HUES6 (cell line): Measurements from ENCODE around the gene WDFY4.

Source experiments
- H3K27ac ChIP-seq: 2 replicates; pipeline ENCODE4 v1.7.0; 2013; ENCODE audit warnings: low read depth, mild to moderate bottlenecking, low read length, inconsistent platforms
- H3K27me3 ChIP-seq: 2 replicates; pipeline ENCODE4 v1.6.1; 2013; ENCODE audit warnings: low read length; ENCODE audit not compliant: control insufficient read depth, insufficient read depth
- H3K36me3 ChIP-seq: 2 replicates; pipeline ENCODE4 v1.6.1; 2013; ENCODE audit warnings: low read length; ENCODE audit not compliant: control insufficient read depth, insufficient read depth
- H3K4me1 ChIP-seq: 2 replicates; pipeline ENCODE4 v1.6.1; 2013; ENCODE audit warnings: low read length; ENCODE audit not compliant: control insufficient read depth, insufficient read depth
- H3K4me3 ChIP-seq: 2 replicates; pipeline ENCODE4 v1.5.1; 2013; ENCODE audit warnings: low read depth, low read length
- H3K9ac ChIP-seq: one replicate; pipeline ENCODE4 v1.6.1; 2013; ENCODE audit warnings: mild to moderate bottlenecking, low read length
- H3K9me3 ChIP-seq: 2 replicates; pipeline ENCODE4 v1.6.1; 2013; ENCODE audit warnings: low read depth, low read length; ENCODE audit not compliant: control insufficient read depth, insufficient read depth

The WDFY4 gene

DNA sequence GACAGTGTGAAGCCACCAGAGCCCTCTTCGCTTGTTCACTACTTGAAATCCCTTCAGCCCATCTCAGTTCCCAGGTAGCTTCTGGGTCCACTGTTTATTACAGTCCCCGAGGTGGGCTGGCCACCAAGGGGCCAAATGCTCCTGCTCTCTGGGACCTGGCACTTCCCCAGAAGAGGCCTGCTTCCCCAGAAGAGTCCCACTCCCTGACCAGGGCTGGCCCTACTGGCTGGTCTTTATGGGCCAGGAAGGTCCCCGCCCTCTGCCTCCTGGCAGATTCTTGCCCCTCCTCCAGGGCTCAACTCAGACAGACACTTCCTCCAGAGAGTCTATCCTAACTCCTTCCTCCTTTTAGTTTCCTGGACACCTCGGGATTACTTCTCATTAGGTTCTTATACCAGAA, 325.6 kb downstream of the WDFY4 start:
- H3K4me1 ChIP-seq: no peaks in the 10 kb centered on the region
- H3K27me3 ChIP-seq: no peaks in the 10 kb centered on the region
- H3K9me3 ChIP-seq: no peaks in the 10 kb centered on the region
- H3K27ac ChIP-seq: no peak overlapping the region
- no peaks in the 10 kb centered on the region for H3K36me3 ChIP-seq
- no peak overlapping the region for H3K9ac ChIP-seq
- H3K4me3 ChIP-seq: no peak overlapping the region

DNA sequence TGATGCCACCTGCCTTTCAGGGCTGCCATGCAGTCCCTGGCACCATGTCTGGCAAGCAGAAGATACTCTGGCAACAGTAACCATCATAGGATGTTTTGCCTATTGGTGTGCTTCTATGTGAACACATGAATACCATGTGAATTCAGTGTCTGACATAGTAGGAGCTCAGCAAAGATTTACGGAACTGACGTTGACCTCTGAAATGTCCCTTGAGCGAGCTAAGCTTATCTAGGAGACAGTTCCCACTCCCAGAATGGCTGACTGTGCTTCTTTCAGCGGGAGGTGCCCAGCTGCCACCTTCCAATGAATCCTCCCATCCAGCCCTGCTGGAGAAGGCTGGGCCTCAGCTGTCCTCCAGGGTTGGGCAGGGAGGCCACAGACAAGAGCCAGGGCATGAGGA, 326.2 kb downstream of the WDFY4 start:
- Histone ChIP-seq H3K9ac (no peak overlapping the region), H3K9me3 (no peaks in the 10 kb centered on the region), H3K27ac (no peak overlapping the region), H3K27me3 (no peaks in the 10 kb centered on the region), H3K4me3 (no peak overlapping the region), H3K4me1 (no peaks in the 10 kb centered on the region), H3K36me3 (no peaks in the 10 kb centered on the region)

DNA sequence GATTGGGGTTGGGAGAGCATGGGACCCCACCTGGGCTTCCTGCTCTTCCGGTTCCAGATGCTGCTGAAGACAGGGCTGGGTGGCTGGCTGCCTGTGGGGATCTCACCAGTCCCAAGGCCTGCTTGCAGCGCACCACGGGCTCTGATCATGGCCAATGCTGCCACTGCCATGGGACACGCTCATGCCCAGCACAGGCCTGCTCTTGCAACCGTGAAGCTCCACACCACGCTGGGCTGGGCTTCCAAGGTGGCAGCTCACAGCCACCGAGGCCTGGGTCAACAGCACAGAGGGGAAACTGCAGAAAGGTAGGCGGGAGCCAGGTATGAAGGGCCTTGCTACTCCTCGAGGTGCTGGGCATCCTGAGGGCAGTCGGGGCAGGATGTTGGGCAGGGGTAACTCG, 327.1 kb downstream of the WDFY4 start:
- no peaks in the 10 kb centered on the region for H3K9me3 ChIP-seq

DNA sequence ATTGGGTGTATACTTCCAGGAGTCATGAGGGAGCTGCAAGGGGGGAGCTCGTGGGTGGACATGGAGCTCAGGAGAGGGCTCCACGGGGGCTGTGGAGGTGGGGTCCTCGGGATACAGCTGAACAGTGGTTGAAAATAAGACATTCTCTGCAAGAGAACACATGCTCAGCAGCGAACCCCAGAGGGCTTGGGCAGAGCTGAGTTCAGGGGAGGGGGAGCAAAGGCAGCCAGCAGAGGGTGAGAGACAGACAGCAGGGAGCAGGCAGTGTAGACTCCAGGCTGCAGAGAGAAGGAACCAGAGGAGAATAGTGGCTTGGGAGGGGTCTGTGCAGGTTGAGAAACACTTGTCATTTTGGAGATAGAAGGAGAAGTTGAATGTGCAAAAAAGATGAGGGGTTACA, 327.9 kb downstream of the WDFY4 start:
- Histone ChIP-seq H3K4me3 (no peak overlapping the region), H3K9ac (no peak overlapping the region), H3K4me1 (no peaks in the 10 kb centered on the region), H3K9me3 (no peaks in the 10 kb centered on the region), H3K27ac (no peak overlapping the region), H3K36me3 (no peaks in the 10 kb centered on the region), H3K27me3 (no peaks in the 10 kb centered on the region)

More for the DNA sequence above, 327.1 kb downstream of the WDFY4 start:
- Histone ChIP-seq H3K27ac (no peak overlapping the region), H3K27me3 (no peaks in the 10 kb centered on the region), H3K36me3 (no peaks in the 10 kb centered on the region), H3K4me3 (no peak overlapping the region), H3K4me1 (no peaks in the 10 kb centered on the region), H3K9ac (no peak overlapping the region)

DNA sequence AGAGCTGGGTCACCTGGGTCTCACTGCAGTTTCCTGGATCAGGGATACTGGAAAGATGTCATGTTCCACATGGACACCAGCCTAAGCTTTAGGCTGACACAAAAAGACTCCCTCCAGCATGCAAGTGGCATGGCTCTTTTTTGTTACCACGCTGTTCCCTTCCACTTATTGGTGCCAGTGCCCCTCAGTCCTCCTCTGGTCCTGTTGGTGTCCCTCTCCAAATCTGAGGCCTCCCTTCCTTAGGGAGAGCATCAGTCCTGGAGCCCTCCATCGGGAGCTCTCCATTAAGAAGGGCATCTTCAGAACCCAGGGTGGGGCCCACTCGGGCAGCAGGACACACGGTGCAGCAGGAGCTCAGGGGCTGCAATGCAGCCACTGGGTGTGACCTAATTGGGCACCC, 331.0 kb downstream of the WDFY4 start:
- Histone ChIP-seq H3K36me3 (no peaks in the 10 kb centered on the region), H3K27me3 (no peaks in the 10 kb centered on the region), H3K27ac (no peak overlapping the region), H3K9ac (no peak overlapping the region), H3K4me3 (no peak overlapping the region), H3K4me1 (no peaks in the 10 kb centered on the region), H3K9me3 (no peaks in the 10 kb centered on the region)

DNA sequence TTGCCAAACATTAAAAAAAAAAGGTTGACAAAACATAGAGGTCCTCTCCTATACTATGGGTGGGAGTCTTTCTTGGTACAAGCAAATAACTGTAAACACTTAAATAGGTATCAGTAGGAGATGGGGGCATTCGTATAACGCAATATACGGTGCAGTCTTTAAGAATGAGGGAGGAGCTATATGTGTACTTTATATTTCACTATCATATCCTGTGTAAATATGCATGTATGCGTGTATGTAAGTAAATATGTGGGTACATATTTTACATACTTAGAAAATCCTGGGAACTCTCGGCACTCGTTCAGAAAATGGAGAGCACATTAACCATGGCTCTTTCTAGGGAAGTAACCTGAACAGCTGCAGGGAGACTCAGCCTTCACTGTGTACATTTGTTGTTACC, 337.0 kb downstream of the WDFY4 start:
- Histone ChIP-seq H3K9me3 (no peaks in the 10 kb centered on the region), H3K4me3 (no peak overlapping the region)

DNA sequence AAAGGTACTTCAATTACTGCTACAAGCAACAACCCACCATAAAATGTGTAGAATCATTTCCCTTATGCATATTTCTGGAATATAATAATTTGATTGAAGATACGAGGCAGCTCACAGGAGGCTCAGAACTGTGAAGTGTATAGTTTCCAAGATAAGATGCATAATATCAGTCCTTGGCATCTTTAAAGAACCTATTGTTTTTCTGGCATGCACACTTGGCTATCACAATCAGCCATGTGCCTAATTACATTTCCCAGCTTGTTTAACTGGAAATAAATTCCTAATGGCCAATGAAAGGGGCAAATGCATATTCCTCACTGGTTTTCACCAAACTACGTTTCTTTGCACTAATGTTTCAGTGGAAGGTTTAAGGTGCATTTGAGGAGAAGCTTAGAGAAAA, 338.4 kb downstream of the WDFY4 start:
- no peaks in the 10 kb centered on the region; the same call in 1 of the 2 replicates for H3K27me3 ChIP-seq
- no peak overlapping the region for H3K4me3 ChIP-seq
- H3K9ac ChIP-seq: no peak overlapping the region
- no peak overlapping the region for H3K27ac ChIP-seq
- no peaks in the 10 kb centered on the region for H3K36me3 ChIP-seq
- no peaks in the 10 kb centered on the region for H3K4me1 ChIP-seq
- no peaks in the 10 kb centered on the region for H3K9me3 ChIP-seq

More for the DNA sequence above, 337.0 kb downstream of the WDFY4 start:
- H3K27me3 ChIP-seq: no peaks in the 10 kb centered on the region
- no peaks in the 10 kb centered on the region for H3K4me1 ChIP-seq
- no peaks in the 10 kb centered on the region for H3K36me3 ChIP-seq
- no peak overlapping the region for H3K27ac ChIP-seq
- H3K9ac ChIP-seq: no peak overlapping the region

DNA sequence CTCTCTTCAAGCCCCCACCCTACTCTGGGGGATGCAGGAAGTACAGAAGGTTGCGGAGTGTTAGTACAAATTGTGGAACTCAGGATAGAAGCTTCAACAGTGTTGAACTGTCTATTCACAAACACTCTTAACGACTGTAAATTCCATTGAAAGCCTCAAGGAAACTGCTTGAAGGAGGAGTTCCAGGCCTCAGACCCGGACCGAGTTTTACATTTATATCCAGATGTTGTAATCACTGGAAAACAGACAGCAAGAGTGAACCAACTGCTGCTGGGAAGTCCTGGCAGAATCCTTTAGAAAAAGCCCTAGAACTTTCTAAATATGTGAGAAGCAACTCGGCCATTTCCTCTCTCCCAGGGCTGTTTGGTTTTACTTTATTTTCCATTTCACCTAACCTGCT, 339.1 kb downstream of the WDFY4 start:
- no peaks in the 10 kb centered on the region for H3K4me1 ChIP-seq
- no peak overlapping the region for H3K4me3 ChIP-seq
- H3K27ac ChIP-seq: no peak overlapping the region
- H3K9ac ChIP-seq: no peak overlapping the region
- H3K9me3 ChIP-seq: no peaks in the 10 kb centered on the region
- H3K36me3 ChIP-seq: no peaks in the 10 kb centered on the region
- H3K27me3 ChIP-seq: no peaks in the 10 kb centered on the region; the same call in 1 of the 2 replicates

DNA sequence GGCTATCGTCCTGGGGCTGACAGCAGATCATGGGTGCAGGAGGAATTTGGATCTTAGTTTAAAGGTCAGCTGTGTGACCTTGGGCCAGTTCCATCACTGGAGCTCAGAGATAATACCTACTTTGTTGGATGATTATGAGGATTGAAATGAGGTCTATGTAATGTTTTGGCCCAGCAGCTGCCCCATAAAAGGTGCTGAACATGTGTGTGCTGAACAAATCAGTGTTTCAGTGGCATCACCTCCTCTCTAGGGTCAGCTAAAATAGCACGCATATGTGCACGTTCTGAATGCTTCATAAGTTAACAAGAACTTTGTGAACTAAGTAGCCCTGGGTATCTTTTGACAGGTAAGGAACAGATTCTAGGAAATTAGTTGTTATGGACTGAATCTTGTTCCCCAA, 339.8 kb downstream of the WDFY4 start:
- Histone ChIP-seq H3K4me3 (no peak overlapping the region), H3K9me3 (no peaks in the 10 kb centered on the region), H3K9ac (no peak overlapping the region), H3K27me3 (no peaks in the 10 kb centered on the region; the same call in 1 of the 2 replicates), H3K4me1 (no peaks in the 10 kb centered on the region), H3K36me3 (no peaks in the 10 kb centered on the region), H3K27ac (no peak overlapping the region)

DNA sequence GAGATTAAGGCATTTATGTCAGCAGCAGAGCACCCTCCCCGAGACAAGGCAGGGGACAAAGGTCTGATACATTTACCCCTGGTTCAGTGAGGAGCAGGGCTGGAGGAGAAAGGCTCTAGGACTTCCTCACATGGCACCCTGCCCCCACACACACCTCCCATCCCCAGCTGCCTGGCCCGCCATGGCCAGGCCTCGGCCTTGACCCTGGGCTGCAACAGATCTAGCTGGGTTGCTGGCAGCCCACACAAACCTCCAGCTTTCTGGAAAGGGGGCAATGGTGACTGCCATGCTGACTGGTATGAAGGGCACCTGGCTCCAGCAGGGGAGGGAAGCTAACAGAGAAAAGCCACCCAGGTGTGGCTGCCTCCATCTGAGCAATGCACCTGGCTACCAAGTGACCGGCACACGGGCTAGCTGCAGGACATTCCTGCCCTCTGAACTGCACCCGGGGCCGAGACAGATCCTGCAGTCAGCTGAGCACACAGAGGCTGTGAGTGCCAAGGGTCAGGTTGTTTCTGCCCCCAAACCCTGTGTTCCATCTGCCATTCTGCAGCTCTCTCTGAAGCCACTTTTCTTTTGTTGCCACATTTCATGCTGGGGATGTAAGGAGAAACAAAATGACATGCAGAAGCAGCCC, 340.8 kb downstream of the WDFY4 start:
- Histone ChIP-seq H3K4me1 (no peaks in the 10 kb centered on the region), H3K36me3 (no peaks in the 10 kb centered on the region), H3K27ac (no peak overlapping the region), H3K27me3 (no peaks in the 10 kb centered on the region; the same call in 1 of the 2 replicates), H3K9me3 (no peaks in the 10 kb centered on the region), H3K9ac (no peak overlapping the region), H3K4me3 (no peak overlapping the region)

DNA sequence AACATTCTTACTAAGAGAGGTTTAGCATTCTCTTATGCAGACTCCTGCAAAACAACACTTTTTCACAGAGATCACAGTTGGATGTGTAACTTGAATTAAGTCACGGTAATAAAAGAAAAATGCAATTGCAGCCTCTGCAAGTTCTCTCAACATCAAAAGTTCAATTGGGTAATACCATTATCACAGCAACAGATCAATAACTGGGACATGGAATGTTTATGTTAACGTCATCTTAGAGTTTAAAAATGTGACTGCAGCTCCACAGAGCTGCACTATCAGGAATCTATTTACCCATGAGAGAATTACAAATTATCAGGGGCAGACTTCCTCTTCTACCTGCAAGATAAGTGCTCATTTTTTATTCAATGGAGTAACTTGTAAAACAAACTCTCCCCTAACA, 344.0 kb downstream of the WDFY4 start:
- no peaks in the 10 kb centered on the region for H3K4me1 ChIP-seq
- H3K27me3 ChIP-seq: no peaks in the 10 kb centered on the region; the same call in 1 of the 2 replicates
- H3K36me3 ChIP-seq: no peaks in the 10 kb centered on the region
- H3K9me3 ChIP-seq: no peaks in the 10 kb centered on the region
- no peak overlapping the region for H3K4me3 ChIP-seq
- H3K27ac ChIP-seq: no peak overlapping the region
- H3K9ac ChIP-seq: no peak overlapping the region
